Smooth muscle cell (in vitro differentiated cells): ENCODE measurements around the gene TOB1. TPM values are rescaled to one million over a fixed set of nuclear protein-coding genes. Genes with fewer than 3 reads are reported as not detected.

Experiments
- DNase-seq: peaks from one replicate; lab custom pipeline; 2025; ENCODE audit not compliant: unreplicated experiment; lab: John Stamatoyannopoulos, UW
- H2AFZ ChIP-seq: fragments of 200-600 bp; sonication (generic); 2 replicates; pipeline ENCODE4 v1.6.0; 2016; ENCODE audit warnings: antibody characterized with exemption, low read depth, mild to moderate bottlenecking
- H3F3A ChIP-seq: fragments of 200-600 bp; sonication (generic); 2 replicates; pipeline ENCODE4 v1.6.0; 2017; ENCODE audit warnings: antibody characterized with exemption, low read depth
- H3K27ac ChIP-seq: fragments of 200-600 bp; sonication (generic); 2 replicates; pipeline ENCODE4 v1.5.1; 2016; ENCODE audit warnings: low read depth, mild to moderate bottlenecking
- H3K27me3 ChIP-seq: fragments of 200-600 bp; sonication (generic); 2 replicates; pipeline ENCODE4 v1.6.1; 2016; ENCODE audit warnings: low read depth, mild to moderate bottlenecking
- H3K36me3 ChIP-seq: fragments of 200-600 bp; sonication (generic); 2 replicates; pipeline ENCODE4 v1.5.1; 2016; ENCODE audit warnings: low read depth
- H3K4me1 ChIP-seq: fragments of 200-600 bp; sonication (generic); 2 replicates; pipeline ENCODE4 v1.5.1; 2016; ENCODE audit warnings: low read depth
- H3K4me2 ChIP-seq: fragments of 200-600 bp; sonication (generic); 2 replicates; pipeline ENCODE4 v1.6.0; 2016; ENCODE audit warnings: mild to moderate bottlenecking
- H3K4me3 ChIP-seq: fragments of 200-600 bp; sonication (generic); 2 replicates; pipeline ENCODE4 v1.5.1; 2016; ENCODE audit warnings: mild to moderate bottlenecking
- H3K79me2 ChIP-seq: fragments of 200-600 bp; sonication (generic); 2 replicates; pipeline ENCODE4 v1.6.0; 2016; ENCODE audit warnings: low read depth, mild to moderate bottlenecking
- H3K9ac ChIP-seq: fragments of 200-600 bp; sonication (generic); 2 replicates; pipeline ENCODE4 v1.6.0; 2016; ENCODE audit warnings: low read depth
- H3K9me3 ChIP-seq: fragments of 200-600 bp; sonication (generic); replicated peaks from 2 replicates; pipeline ENCODE4 v1.5.1; 2016; ENCODE audit warnings: low read depth
- H4K20me1 ChIP-seq: fragments of 200-600 bp; sonication (generic); 2 replicates; pipeline ENCODE4 v1.6.0; 2016; ENCODE audit warnings: low read depth
- CTCF ChIP-seq: fragments of 200-600 bp; sonication (generic); IDR thresholded peaks from 2 replicates; pipeline ENCODE4 v1.5.1; 2017; ENCODE audit warnings: borderline replicate concordance, mild to moderate bottlenecking, antibody characterized with exemption; ENCODE audit not compliant: insufficient read depth, poor library complexity, severe bottlenecking
- WGBS: methylation state at CpG from one replicate; pipeline ENCODE4 v1.1.7; 2016; ENCODE audit warnings: low lambda C conversion rate; 5-methylcytosine and 5-hydroxymethylcytosine counted together
- polyA plus RNA-seq: library from polyadenylated mRNA; unstranded; fragments of >200 nt; fragmentation: Nextera tagmentation; extraction: Ambion mirVana; gene quantifications from 2 replicates; pipeline ENCODE4 v1.2.1, GENCODE V29; 2016
- total RNA-seq: library from RNA; depleted of rRNA; stranded (reverse); fragments of >200 nt; gene quantifications from 2 replicates; pipeline ENCODE4 v1.2.3, GENCODE V29; 2014

The TOB1 gene
- total and polyA plus RNA-seq, 2 experiments from 2014 or later = 29.3 to 39.8 TPM

GRCh38 chr17:50858486-50859225 lies 7.5 kb downstream of the TOB1 start:
- no peak overlapping the region for H3K9ac ChIP-seq
- no peak overlapping the region for H3K4me3 ChIP-seq
- 94% methylated on average over 12 of the region's 12 CpGs for WGBS
- no peak for TF ChIP-seq CTCF
- no peak overlapping the region for H3K27ac ChIP-seq
- H3K4me2 ChIP-seq = no peak overlapping the region
- H3K27me3 ChIP-seq = no peaks in the 10 kb centered on the region
- H3K9me3 ChIP-seq = no peaks in the 10 kb centered on the region
- DNase-seq = no peak
- no peak overlapping the region for H2AFZ ChIP-seq
- H3F3A ChIP-seq = no peaks in the 10 kb centered on the region
- H3K79me2 ChIP-seq = peaks cover 18% of the 10 kb centered on the region
- peaks cover 24% of the 10 kb centered on the region for H4K20me1 ChIP-seq
- peaks cover 8% of the 10 kb centered on the region for H3K4me1 ChIP-seq
- no peaks in the 10 kb centered on the region for H3K36me3 ChIP-seq

- H3K27me3 ChIP-seq = no peaks in the 10 kb centered on the region
- H3F3A ChIP-seq = no peaks in the 10 kb centered on the region
- no peak overlapping the region for H3K4me3 ChIP-seq
- 97% methylated on average over 2 of the region's 2 CpGs for WGBS
- H2AFZ ChIP-seq = no peak overlapping the region
- no peak overlapping the region for H3K9ac ChIP-seq
- TF ChIP-seq CTCF = no peak
- no peaks in the 10 kb centered on the region for H3K79me2 ChIP-seq
- no peak for DNase-seq
- no peak overlapping the region for H3K27ac ChIP-seq
- peaks cover 1% of the 10 kb centered on the region for H4K20me1 ChIP-seq
- no peaks in the 10 kb centered on the region for H3K4me1 ChIP-seq
- no peak overlapping the region for H3K4me2 ChIP-seq
- no peaks in the 10 kb centered on the region for H3K36me3 ChIP-seq
- H3K9me3 ChIP-seq = no peaks in the 10 kb centered on the region
These were observed 9.7 kb downstream of the TOB1 start for GRCh38 chr17:50856431-50856830.

DNA sequence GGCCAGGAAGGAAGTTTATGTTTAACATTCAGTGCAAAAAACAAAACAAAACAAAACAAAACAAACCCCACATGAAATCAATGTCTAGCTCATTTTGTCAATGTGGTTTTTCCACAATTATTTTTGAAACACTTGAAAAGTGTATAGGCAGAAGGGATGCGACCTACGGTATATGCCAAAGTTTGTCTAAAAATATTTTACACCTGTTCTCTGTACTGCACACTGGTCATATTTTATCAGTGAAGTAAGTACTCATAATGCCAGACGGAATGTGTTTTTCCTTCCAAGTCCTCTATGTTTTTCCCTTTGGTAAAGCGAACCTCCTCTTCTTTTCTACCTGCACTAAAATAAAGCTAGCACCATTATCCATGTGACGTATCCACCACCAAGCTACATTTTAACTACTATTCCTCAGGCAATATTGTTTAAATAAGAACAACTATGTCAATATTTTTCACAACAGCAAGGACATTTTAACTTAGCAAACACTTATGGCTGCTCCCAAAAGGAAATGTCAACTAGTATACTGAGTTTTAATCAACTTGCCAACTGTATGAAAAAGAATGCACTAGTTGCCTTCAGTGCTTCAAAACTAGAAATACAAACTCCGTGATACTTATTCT lies 10.3 kb downstream of the TOB1 start:
- Histone ChIP-seq H2AFZ (no peak overlapping the region), H3K4me1 (no peaks in the 10 kb centered on the region), H3K4me2 (no peak overlapping the region), H3K9me3 (no peaks in the 10 kb centered on the region), H3K27ac (no peak overlapping the region), H3K79me2 (no peaks in the 10 kb centered on the region), H3K4me3 (no peak overlapping the region), H4K20me1 (no peaks in the 10 kb centered on the region), H3K36me3 (no peaks in the 10 kb centered on the region), H3K9ac (no peak overlapping the region), H3K27me3 (no peaks in the 10 kb centered on the region), H3F3A (no peaks in the 10 kb centered on the region)
- DNase-seq = no peak
- WGBS = 97% methylated on average over 6 of the region's 6 CpGs
- no peak for TF ChIP-seq CTCF
